Keratinocyte (primary cell): ENCODE data around the gene BICD1. TPM values are rescaled to one million over a fixed set of nuclear protein-coding genes. Genes with fewer than 3 reads are reported as not detected.

Experiments used
- DNase-seq: peaks from one replicate; pipeline ENCODE4 v3.0.0-alpha.2; 2011; ENCODE audit warnings: low read depth, missing footprints, low spot score
- FAIRE-seq: peaks from 2 replicates; lab custom pipeline; 2011; peaks lifted over from hg19 to GRCh38; lab: Jason Lieb, UNC
- H2AFZ ChIP-seq: 2 replicates; pipeline ENCODE4 v1.6.0; 2012; ENCODE audit warnings: low read length, control low read depth, inconsistent platforms; ENCODE audit not compliant: control insufficient read depth
- H3K27ac ChIP-seq: 2 replicates; pipeline ENCODE4 v1.5.1; 2011; ENCODE audit warnings: low read length; ENCODE audit not compliant: control insufficient read depth, insufficient read depth
- H3K27me3 ChIP-seq: 3 replicates; pipeline ENCODE4 v1.6.0; 2011; ENCODE audit warnings: low read length; ENCODE audit not compliant: control insufficient read depth, insufficient read depth; ENCODE audit errors: extremely low read depth
- H3K36me3 ChIP-seq, 2 experiments: 2 replicates in 1 of 2; 3 replicates in 1 of 2; pipeline ENCODE4 v1.5.1; 2011; ENCODE audit warnings: low read length in 2 of 2, mild to moderate bottlenecking in 1 of 2; ENCODE audit not compliant: control insufficient read depth in 2 of 2, insufficient read depth in 2 of 2; ENCODE audit errors: extremely low read depth in 1 of 2
- H3K4me1 ChIP-seq: 3 replicates; pipeline ENCODE4 v1.5.1; 2011; ENCODE audit warnings: low read length; ENCODE audit not compliant: control insufficient read depth, insufficient read depth; ENCODE audit errors: extremely low read depth
- H3K4me2 ChIP-seq: 3 replicates; pipeline ENCODE4 v1.6.0; 2011; ENCODE audit warnings: low read depth, low read length; ENCODE audit not compliant: control insufficient read depth, insufficient read depth; ENCODE audit errors: extremely low read depth
- H3K4me3 ChIP-seq, 3 experiments: fragments of 200-600 bp in 1 of 3; sonication (generic) in 1 of 3; 2 replicates in 2 of 3; 3 replicates in 1 of 3; pipeline ENCODE4 v1.5.1; 2011 to 2016; ENCODE audit warnings: low read length in 3 of 3, mild to moderate bottlenecking in 3 of 3, control low read depth in 2 of 3, inconsistent platforms in 1 of 3, low read depth in 1 of 3, mixed read lengths in 1 of 3, mixed run types in 1 of 3, moderate library complexity in 1 of 3; ENCODE audit not compliant: control insufficient read depth in 2 of 3, insufficient read depth in 2 of 3; ENCODE audit errors: extremely low read depth in 1 of 3
- H3K79me2 ChIP-seq: 2 replicates; pipeline ENCODE4 v1.6.0; 2012; ENCODE audit warnings: low read length; ENCODE audit not compliant: control insufficient read depth, insufficient read depth
- H3K9ac ChIP-seq: 3 replicates; pipeline ENCODE4 v1.6.0; 2011; ENCODE audit warnings: low read length; ENCODE audit not compliant: control insufficient read depth, insufficient read depth; ENCODE audit errors: extremely low read depth
- H3K9me1 ChIP-seq: 3 replicates; pipeline ENCODE4 v1.6.0; 2011; ENCODE audit warnings: low read length; ENCODE audit not compliant: control insufficient read depth, insufficient read depth; ENCODE audit errors: extremely low read depth
- H3K9me3 ChIP-seq: 2 replicates; pipeline ENCODE4 v1.5.1; 2012; ENCODE audit warnings: low read depth, low read length; ENCODE audit not compliant: control insufficient read depth
- H4K20me1 ChIP-seq: 3 replicates; pipeline ENCODE4 v1.6.0; 2011; ENCODE audit warnings: low read length; ENCODE audit not compliant: control insufficient read depth, insufficient read depth; ENCODE audit errors: extremely low read depth
- CTCF ChIP-seq, 3 experiments: IDR thresholded peaks in 1 of 3; conservative IDR thresholded peaks in 1 of 3; optimal IDR thresholded peaks in 1 of 3; 2 replicates in 2 of 3; 3 replicates in 1 of 3; pipeline versions ENCODE3 to v1.5.1; 2011; ENCODE audit warnings: low read length in 3 of 3, mild to moderate bottlenecking in 3 of 3, moderate library complexity in 2 of 3, control low read depth in 1 of 3, inconsistent platforms in 1 of 3; ENCODE audit not compliant: insufficient read depth in 2 of 3; ENCODE audit errors: extremely low read depth in 1 of 3
- EZH2 ChIP-seq: IDR thresholded peaks from one replicate; pipeline ENCODE4 v1.6.1; 2012; ENCODE audit warnings: inconsistent platforms, mild to moderate bottlenecking, low read length, moderate library complexity
- dilution Hi-C: fragments of 300-500 bp; cut with MboI; formaldehyde crosslinking; loops from one replicate; pipeline ENCODE4 v1.7.0; 2020; ENCODE audit warnings: low sequenced_read_pairs; ENCODE audit not compliant: extremely low pct_ligation_motif_present
- polyA plus RNA-seq, 5 experiments: library from polyadenylated mRNA; depleted of rRNA in 3 of 5; stranded (reverse) in 3 of 5; stranded (forward) in 1 of 5; unstranded in 1 of 5; fragments of >200 nt; gene quantifications; 1 replicate in 1 of 5; 2 replicates in 3 of 5; 3 replicates in 1 of 5; pipeline versions ENCODE4 v1.2.1 to v1.2.3, GENCODE V29; 2011 to 2012; ENCODE audit warnings: missing spikeins in 2 of 5, low read depth in 1 of 5, low replicate concordance in 1 of 5

The BICD1 gene
- polyA plus RNA-seq, 1 donor (not counting 4 experiments of a cell fraction or from before 2014, with no cell fraction given), result 10.2 TPM

GRCh38 chr12:32214723-32215122 lies 108.1 kb downstream of the BICD1 start:
- no peak overlapping the region for H2AFZ ChIP-seq
- no peak for FAIRE-seq
- H3K4me1 ChIP-seq, result peaks cover 14% of the 10 kb centered on the region
- no peaks in the 10 kb centered on the region for H3K9me1 ChIP-seq
- no peaks in the 10 kb centered on the region for H3K79me2 ChIP-seq
- TF ChIP-seq EZH2, result no peak
- TF ChIP-seq CTCF (optimal IDR thresholded peaks at IDR 0.05 in 1 of 3, IDR thresholded peaks at IDR 0.05 in 1 of 3, conservative IDR thresholded peaks at IDR 0.05 in 1 of 3; ENCODE audit: extremely low read depth in 1 of 3, insufficient read depth in 2 of 3, low read length in 3 of 3), result no peak
- dilution Hi-C loops, result no loop called here
- DNase-seq, result no peak
- H3K36me3 ChIP-seq, result peaks cover 2 to 4% of the 10 kb centered on the region in 2 experiments
- no peak overlapping the region for H3K4me3 ChIP-seq
- H3K9me3 ChIP-seq, result no peaks in the 10 kb centered on the region
- H4K20me1 ChIP-seq, result no peaks in the 10 kb centered on the region
- no peak overlapping the region for H3K4me2 ChIP-seq
- H3K9ac ChIP-seq, result no peak overlapping the region
- H3K27ac ChIP-seq, result no peak overlapping the region
- no peaks in the 10 kb centered on the region for H3K27me3 ChIP-seq

- dilution Hi-C loops, result no loop called here
Measured at GRCh38 chr12:32217354-32218310, 111.0 kb downstream of the BICD1 start.

More at GRCh38 chr12:32217354-32218310, 111.0 kb downstream of the BICD1 start:
- no peak overlapping the region for H3K4me3 ChIP-seq
- H3K9me1 ChIP-seq, result no peaks in the 10 kb centered on the region
- DNase-seq (peak; percentile 66), FAIRE-seq (peak; percentile 81)
- H3K4me2 ChIP-seq, result no peak overlapping the region
- H2AFZ ChIP-seq, result no peak overlapping the region
- H3K36me3 ChIP-seq, result peaks cover 2 to 4% of the 10 kb centered on the region in 2 experiments
- H3K79me2 ChIP-seq, result no peaks in the 10 kb centered on the region
- no peaks in the 10 kb centered on the region for H3K9me3 ChIP-seq
- TF ChIP-seq CTCF (optimal IDR thresholded peaks at IDR 0.05 in 1 of 3, IDR thresholded peaks at IDR 0.05 in 1 of 3, conservative IDR thresholded peaks at IDR 0.05 in 1 of 3; ENCODE audit: extremely low read depth in 1 of 3, insufficient read depth in 2 of 3, low read length in 3 of 3) (no peak), EZH2 (no peak)
- peaks cover 8% of the 10 kb centered on the region for H3K4me1 ChIP-seq
- H3K27me3 ChIP-seq, result no peaks in the 10 kb centered on the region
- H3K27ac ChIP-seq, result no peak overlapping the region
- no peaks in the 10 kb centered on the region for H4K20me1 ChIP-seq
- H3K9ac ChIP-seq, result no peak overlapping the region
